ENCODE data around the gene PPP2R5A. TPM values are rescaled to one million over a fixed set of nuclear protein-coding genes. Genes with fewer than 3 reads are reported as not detected.

The PPP2R5A gene
- total RNA-seq, 2 donors from 2014 or later, result 28.1 to 33.1 TPM

GRCh38 chr1:212259693-212260480 lies 25.3 kb upstream of the PPP2R5A start:
- peaks cover 10 to 16% of the 10 kb centered on the region in 2 donors for H3K9me3 Mint-ChIP-seq
- H3K36me3 Mint-ChIP-seq, result peaks cover 0 to 6% of the 10 kb centered on the region in 2 donors
- DNase-seq (ENCODE audit: low spot score in 2 of 2), result no peak
- peak overlapping the region in 1 of 2 donors; percentile 65 for H3K27ac Mint-ChIP-seq
- ATAC-seq, result no peak

GRCh38 chr1:212260557-212261355 lies 24.5 kb upstream of the PPP2R5A start:
- Mint-ChIP-seq H3K36me3 (no peaks in the 10 kb centered on the region), H3K9me3 (peaks cover 4 to 12% of the 10 kb centered on the region in 2 donors), H3K27ac (peak overlapping the region; percentile 58 to 65)
- ATAC-seq (peak; percentile 85 to 93), DNase-seq (ENCODE audit: low spot score in 2 of 2) (peak in 1 of 2 donors; percentile 18)

GRCh38 chr1:212261361-212261929 lies 23.8 kb upstream of the PPP2R5A start:
- no peaks in the 10 kb centered on the region for H3K36me3 Mint-ChIP-seq
- peaks cover 4 to 11% of the 10 kb centered on the region in 2 donors for H3K9me3 Mint-ChIP-seq
- ATAC-seq, result no peak
- DNase-seq (ENCODE audit: low spot score in 2 of 2), result no peak
- H3K27ac Mint-ChIP-seq, result peak overlapping the region; percentile 58 to 65

- Mint-ChIP-seq H3K9me3 (no peaks in the 10 kb centered on the region), H3K36me3 (no peaks in the 10 kb centered on the region), H3K27ac (peak overlapping the region in 1 of 2 donors; percentile 26)
- ATAC-seq, result no peak
- no peak for DNase-seq (ENCODE audit: low spot score in 2 of 2)
Measured at GRCh38 chr1:212267017-212267416, 18.2 kb upstream of the PPP2R5A start.

- H3K9me3 Mint-ChIP-seq, result no peaks in the 10 kb centered on the region
- H3K27ac Mint-ChIP-seq, result no peak overlapping the region
- no peaks in the 10 kb centered on the region for H3K36me3 Mint-ChIP-seq
- no peak for ATAC-seq
- DNase-seq (ENCODE audit: low spot score in 2 of 2), result no peak
Measured at GRCh38 chr1:212267460-212267859, 17.8 kb upstream of the PPP2R5A start.

- Mint-ChIP-seq H3K9me3 (no peaks in the 10 kb centered on the region), H3K36me3 (no peaks in the 10 kb centered on the region), H3K27ac (no peak overlapping the region)
- DNase-seq (ENCODE audit: low spot score in 2 of 2), result no peak
- ATAC-seq, result no peak
Measured at GRCh38 chr1:212269306-212269705, 15.9 kb upstream of the PPP2R5A start.

GRCh38 chr1:212270564-212270963 lies 14.6 kb upstream of the PPP2R5A start:
- DNase-seq (ENCODE audit: low spot score in 2 of 2) (no peak), ATAC-seq (no peak)
- no peak overlapping the region for H3K27ac Mint-ChIP-seq
- H3K36me3 Mint-ChIP-seq, result no peaks in the 10 kb centered on the region
- H3K9me3 Mint-ChIP-seq, result no peaks in the 10 kb centered on the region

GRCh38 chr1:212271234-212271633 lies 14.0 kb upstream of the PPP2R5A start:
- Mint-ChIP-seq H3K27ac (no peak overlapping the region), H3K9me3 (no peaks in the 10 kb centered on the region), H3K36me3 (no peaks in the 10 kb centered on the region)
- ATAC-seq (no peak), DNase-seq (ENCODE audit: low spot score in 2 of 2) (no peak)

- Mint-ChIP-seq H3K9me3 (no peaks in the 10 kb centered on the region), H3K36me3 (no peaks in the 10 kb centered on the region), H3K27ac (no peak overlapping the region)
- DNase-seq (ENCODE audit: low spot score in 2 of 2) (no peak), ATAC-seq (no peak)
Measured at GRCh38 chr1:212271823-212272485, 13.3 kb upstream of the PPP2R5A start.

- DNase-seq (ENCODE audit: low spot score in 2 of 2) (no peak), ATAC-seq (no peak)
- Mint-ChIP-seq H3K36me3 (peaks cover 4 to 11% of the 10 kb centered on the region in 2 donors), H3K9me3 (no peaks in the 10 kb centered on the region), H3K27ac (no peak overlapping the region)
Measured at GRCh38 chr1:212281590-212281989, 3.6 kb upstream of the PPP2R5A start.

GRCh38 chr1:212283741-212284140 lies 1.5 kb upstream of the PPP2R5A start:
- ATAC-seq, result no peak
- no peak for DNase-seq (ENCODE audit: low spot score in 2 of 2)
- no peaks in the 10 kb centered on the region for H3K9me3 Mint-ChIP-seq
- peaks cover 7 to 19% of the 10 kb centered on the region in 2 donors for H3K36me3 Mint-ChIP-seq
- peak overlapping the region; percentile 95 to 99 for H3K27ac Mint-ChIP-seq

- peaks cover 7 to 19% of the 10 kb centered on the region in 2 donors for H3K36me3 Mint-ChIP-seq
- no peak for DNase-seq (ENCODE audit: low spot score in 2 of 2)
- H3K9me3 Mint-ChIP-seq, result no peaks in the 10 kb centered on the region
- ATAC-seq, result no peak
- peak overlapping the region; percentile 95 to 99 for H3K27ac Mint-ChIP-seq
Measured at GRCh38 chr1:212284332-212284743, 872 bp upstream of the PPP2R5A start.

GRCh38 chr1:212285685-212286555 lies 710 bp downstream of the PPP2R5A start:
- peak; percentile 74 to 75 for DNase-seq (ENCODE audit: low spot score in 2 of 2)
- Mint-ChIP-seq H3K9me3 (no peaks in the 10 kb centered on the region), H3K36me3 (peaks cover 7 to 19% of the 10 kb centered on the region in 2 donors), H3K27ac (peak overlapping the region; percentile 92 to 95)
- ATAC-seq, result peak; percentile 11 to 23

GRCh38 chr1:212286556-212287131 lies 1.4 kb downstream of the PPP2R5A start:
- no peaks in the 10 kb centered on the region for H3K9me3 Mint-ChIP-seq
- H3K27ac Mint-ChIP-seq, result peak overlapping the region; percentile 92 to 95
- ATAC-seq, result no peak
- peaks cover 7 to 19% of the 10 kb centered on the region in 2 donors for H3K36me3 Mint-ChIP-seq
- peak in 1 of 2 donors; percentile 58 for DNase-seq (ENCODE audit: low spot score in 2 of 2)

GRCh38 chr1:212287261-212287895 lies 2.2 kb downstream of the PPP2R5A start:
- Mint-ChIP-seq H3K27ac (peak overlapping the region; percentile 86 to 95), H3K9me3 (no peaks in the 10 kb centered on the region), H3K36me3 (peaks cover 7 to 19% of the 10 kb centered on the region in 2 donors)
- ATAC-seq, result no peak
- DNase-seq (ENCODE audit: low spot score in 2 of 2), result no peak

All from activated naive CD4-positive, alpha-beta T cell treated with anti-CD3 and anti-CD28 coated beads, Interleukin-2, amount 50 U/mL, for 72 hours (primary cell).